Naive thymus-derived CD8-positive, alpha-beta T cell (primary cell): ENCODE results near the gene HIF1AN. TPM values are rescaled to one million over a fixed set of nuclear protein-coding genes. Genes with fewer than 3 reads are reported as not detected.
"Not testable (repeated sequence)": the region's sequence is repeated elsewhere in the genome, so short reads cannot be mapped to it uniquely, and the experiment has no call there.

Experiments
- ATAC-seq, 2 donors: fragments of 150-1000 bp; cut with Tn5 transposase in 1 of 2; sonication (Bioruptor Pico), chemical (Tn5 transposase) in 1 of 2; 1 replicate in 1 of 2; 2 replicates in 1 of 2; pipeline ENCODE4 v1.10.0; 2021; ENCODE audit warnings: mild to moderate bottlenecking in 2 of 2, moderate library complexity in 2 of 2
- POLR2A ChIA-PET: fragments of 350-600 bp; sonication (Branson Sonifier 250); formaldehyde crosslinking; loops from one replicate; lab custom pipeline; 2021; ENCODE audit warnings: antibody characterized with exemption; lab: Charles Lee
- DNase-seq, 10 donors: peaks; one replicate each; pipeline versions ENCODE4 v3.0.0 to v3.0.0-alpha.2; 2020 to 2022
- H3K27ac Mint-ChIP-seq, 10 donors: one replicate each; pipeline ENCODE4 v1.8.0; 2020 to 2022; ENCODE audit warnings: mild to moderate bottlenecking in 10 of 10, mixed read lengths in 10 of 10, moderate library complexity in 4 of 10, inconsistent platforms in 1 of 10
- H3K27me3 Mint-ChIP-seq, 5 donors: one replicate each; pipeline ENCODE4 v1.8.0; 2021 to 2022; ENCODE audit warnings: mixed read lengths in 5 of 5
- H3K36me3 Mint-ChIP-seq, 3 donors: one replicate each; pipeline ENCODE4 v1.8.0; 2020 to 2022; ENCODE audit warnings: mixed read lengths in 3 of 3, mild to moderate bottlenecking in 2 of 3, inconsistent platforms in 1 of 3
- H3K4me1 Mint-ChIP-seq, 4 donors: one replicate each; pipeline ENCODE4 v1.8.0; 2021 to 2022; ENCODE audit warnings: mixed read lengths in 4 of 4
- H3K4me3 Mint-ChIP-seq, 10 donors: one replicate each; pipeline ENCODE4 v1.8.0; 2020 to 2022; ENCODE audit warnings: mild to moderate bottlenecking in 10 of 10, mixed read lengths in 10 of 10, moderate library complexity in 6 of 10, inconsistent platforms in 1 of 10
- H3K9me3 Mint-ChIP-seq, 9 donors: one replicate each; pipeline ENCODE4 v1.8.0; 2020 to 2022; ENCODE audit warnings: mixed read lengths in 9 of 9, mild to moderate bottlenecking in 3 of 9, inconsistent platforms in 1 of 9, moderate library complexity in 1 of 9
- polyA plus RNA-seq, 3 donors: library from polyadenylated mRNA; unstranded; fragments of 300-500 nt; fragmentation: Illumina TruSeq; gene quantifications; one replicate each; pipeline ENCODE4 v1.2.3, GENCODE V29; 2021
- total RNA-seq, 8 experiments: library from RNA in 2 of 8; stranded (reverse) in 2 of 8; gene quantifications; one replicate each; pipeline ENCODE4 v1.2.3 and lab custom pipeline; 2021 to 2026

Gene HIF1AN
- total and polyA plus RNA-seq, 5 experiments from 2014 or later = 24.7 to 65.3 (median 28.6) TPM

GRCh38 chr10:100569687-100570481, 34.1 kb downstream of the HIF1AN start:
- DNase-seq = peak in 2 of 10 donors; percentile 13 to 15
- POLR2A ChIA-PET = interaction anchor here (0.5 kb wide), 1 partner anchor 34 kb away, joined by 5 read pairs; the partner anchor contains the start of gene HIF1AN
- H3K9me3 Mint-ChIP-seq = no peaks in the 10 kb centered on the region
- H3K27ac Mint-ChIP-seq = no peak overlapping the region
- H3K4me3 Mint-ChIP-seq = no peak overlapping the region
- H3K27me3 Mint-ChIP-seq = peaks cover 17 to 37% (median 31%) of the 10 kb centered on the region in 5 donors
- no peak for ATAC-seq
- H3K4me1 Mint-ChIP-seq = no peaks in the 10 kb centered on the region
- H3K36me3 Mint-ChIP-seq = peaks cover 0 to 3% (median 0%) of the 10 kb centered on the region in 3 donors

- no peak overlapping the region for H3K4me3 Mint-ChIP-seq
- ATAC-seq = no peak
- no peaks in the 10 kb centered on the region for H3K4me1 Mint-ChIP-seq
- no peaks in the 10 kb centered on the region for H3K9me3 Mint-ChIP-seq
- POLR2A ChIA-PET = no interaction called here
- no peak overlapping the region for H3K27ac Mint-ChIP-seq
- peaks cover 0 to 3% (median 0%) of the 10 kb centered on the region in 3 donors for H3K36me3 Mint-ChIP-seq
- peak in 1 of 10 donors; percentile 9 for DNase-seq
- peaks cover 20 to 35% (median 27%) of the 10 kb centered on the region in 5 donors for H3K27me3 Mint-ChIP-seq
Observed at GRCh38 chr10:100570506-100570905, 34.8 kb downstream of the HIF1AN start.

DNA sequence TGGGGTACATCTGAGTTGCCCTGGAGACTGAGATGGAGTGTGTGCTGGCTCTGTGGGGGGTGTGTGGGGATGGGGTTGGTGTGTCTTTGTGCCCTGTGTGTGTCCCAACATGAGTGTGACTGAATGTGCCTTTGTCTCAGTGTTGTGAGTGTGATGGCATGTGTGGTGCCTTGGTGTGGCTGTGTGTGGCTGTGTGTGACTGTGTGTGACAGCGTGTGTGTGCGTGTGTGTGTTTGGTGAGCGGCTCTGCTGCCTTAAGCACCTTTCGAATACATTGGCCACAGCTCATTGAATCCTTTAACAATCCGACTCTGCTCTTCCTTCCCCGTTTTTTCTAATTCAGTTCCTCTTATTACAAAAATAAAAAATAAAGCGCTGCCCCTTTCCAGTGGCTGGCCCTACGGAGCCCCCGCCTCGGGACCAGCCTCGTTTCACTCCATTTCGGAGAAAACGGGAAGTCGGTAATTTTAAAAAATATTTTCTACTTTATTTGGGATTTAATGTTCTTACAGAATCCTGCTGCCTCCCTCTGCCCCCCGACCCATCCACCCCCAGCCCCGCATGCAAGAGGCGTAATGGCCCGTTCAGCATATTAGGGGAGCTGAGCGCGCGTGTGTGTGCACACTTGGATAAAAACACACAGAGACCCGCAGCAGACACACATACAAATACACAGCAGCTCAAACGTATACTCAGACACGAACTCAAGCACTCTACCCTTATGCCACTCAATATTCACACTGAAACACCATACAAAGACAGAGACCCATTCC, 35.5 kb downstream of the HIF1AN start:
- POLR2A ChIA-PET = no interaction called here
- Mint-ChIP-seq H3K4me3 (no peak overlapping the region), H3K36me3 (peaks cover 0 to 3% (median 0%) of the 10 kb centered on the region in 3 donors), H3K4me1 (peaks cover 0 to 2% (median 0%) of the 10 kb centered on the region in 4 donors), H3K27ac (no peak overlapping the region), H3K9me3 (no peaks in the 10 kb centered on the region), H3K27me3 (peaks cover 26 to 33% (median 29%) of the 10 kb centered on the region in 5 donors)
- ATAC-seq (no peak), DNase-seq (no peak)

DNA sequence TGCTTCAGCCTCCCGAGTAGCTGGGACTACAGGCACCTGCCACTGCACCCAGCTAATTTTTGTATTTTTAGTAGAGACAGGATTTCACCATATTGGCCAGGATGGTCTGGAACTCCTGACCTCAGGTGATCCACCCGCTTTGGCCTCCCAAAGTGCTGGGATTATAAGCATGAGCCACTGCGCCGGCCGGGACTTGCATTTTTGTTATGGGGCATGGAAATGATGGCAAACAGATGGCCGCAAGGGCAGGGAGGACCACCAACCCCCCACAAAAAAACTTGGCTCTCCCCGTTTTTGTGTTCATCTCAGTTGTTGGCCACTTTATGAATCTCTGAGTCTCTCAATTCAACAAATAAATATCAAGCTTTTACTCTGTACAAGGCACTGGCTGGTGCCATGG, 39.4 kb downstream of the HIF1AN start:
- POLR2A ChIA-PET, H3K9me3 Mint-ChIP-seq, DNase-seq, H3K4me1 Mint-ChIP-seq, H3K27ac Mint-ChIP-seq, ATAC-seq, H3K36me3 Mint-ChIP-seq, H3K4me3 Mint-ChIP-seq: not testable (repeated sequence)
- H3K27me3 Mint-ChIP-seq = peaks cover 22 to 62% (median 42%) of the 10 kb centered on the region in 5 donors

GRCh38 chr10:100575585-100576281, 40.0 kb downstream of the HIF1AN start:
- H3K27me3 Mint-ChIP-seq = peaks cover 22 to 62% (median 42%) of the 10 kb centered on the region in 5 donors
- no peak for ATAC-seq
- peak in 1 of 10 donors; percentile 14 for DNase-seq
- no peak overlapping the region for H3K4me3 Mint-ChIP-seq
- no peak overlapping the region for H3K27ac Mint-ChIP-seq
- peaks cover 0 to 2% (median 0%) of the 10 kb centered on the region in 4 donors for H3K4me1 Mint-ChIP-seq
- POLR2A ChIA-PET = no interaction called here
- H3K9me3 Mint-ChIP-seq = no peaks in the 10 kb centered on the region
- H3K36me3 Mint-ChIP-seq = no peaks in the 10 kb centered on the region

GRCh38 chr10:100576282-100576635, 40.5 kb downstream of the HIF1AN start:
- no peaks in the 10 kb centered on the region for H3K9me3 Mint-ChIP-seq
- POLR2A ChIA-PET = no interaction called here
- peaks cover 0 to 2% (median 0%) of the 10 kb centered on the region in 4 donors for H3K4me1 Mint-ChIP-seq
- no peak overlapping the region for H3K4me3 Mint-ChIP-seq
- H3K36me3 Mint-ChIP-seq = no peaks in the 10 kb centered on the region
- H3K27ac Mint-ChIP-seq = no peak overlapping the region
- H3K27me3 Mint-ChIP-seq = peaks cover 22 to 62% (median 42%) of the 10 kb centered on the region in 5 donors
- peak in 1 of 10 donors; percentile 3 for DNase-seq
- no peak for ATAC-seq

GRCh38 chr10:100579261-100580090, 43.7 kb downstream of the HIF1AN start:
- H3K27ac Mint-ChIP-seq = no peak overlapping the region
- peaks cover 27 to 54% (median 32%) of the 10 kb centered on the region in 5 donors for H3K27me3 Mint-ChIP-seq
- H3K36me3 Mint-ChIP-seq = peaks cover 0 to 3% (median 0%) of the 10 kb centered on the region in 3 donors
- POLR2A ChIA-PET = no interaction called here
- ATAC-seq (no peak), DNase-seq (no peak)
- no peak overlapping the region for H3K4me3 Mint-ChIP-seq
- no peaks in the 10 kb centered on the region for H3K9me3 Mint-ChIP-seq
- H3K4me1 Mint-ChIP-seq = peaks cover 0 to 2% (median 0%) of the 10 kb centered on the region in 4 donors

DNA sequence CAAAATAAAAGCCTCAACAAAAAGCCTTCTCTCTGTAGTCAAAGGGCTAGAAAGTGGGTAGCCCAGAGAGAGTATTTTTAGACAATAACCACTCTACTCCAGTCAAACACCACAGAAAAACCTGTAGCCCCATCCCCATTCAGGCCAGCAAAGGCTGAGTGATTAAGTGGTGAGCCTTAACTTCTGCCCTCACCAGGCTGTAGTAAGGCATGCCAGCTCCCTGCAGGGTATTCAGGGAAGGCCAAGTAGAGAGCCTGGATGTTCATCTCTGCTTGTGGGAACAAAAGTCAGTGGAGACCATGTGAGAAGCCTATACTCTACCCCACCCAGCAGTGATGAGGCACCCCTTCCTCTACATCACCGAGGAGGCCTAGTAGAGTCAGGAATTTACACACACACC, 51.2 kb downstream of the HIF1AN start:
- peaks cover 0 to 20% (median 0%) of the 10 kb centered on the region in 3 donors for H3K36me3 Mint-ChIP-seq
- H3K4me1 Mint-ChIP-seq = no peaks in the 10 kb centered on the region
- DNase-seq = no peak
- POLR2A ChIA-PET = no interaction called here
- peaks cover 46 to 78% (median 63%) of the 10 kb centered on the region in 5 donors for H3K27me3 Mint-ChIP-seq
- H3K4me3 Mint-ChIP-seq = no peak overlapping the region
- ATAC-seq = no peak
- H3K9me3 Mint-ChIP-seq = peaks cover 5 to 27% (median 16%) of the 10 kb centered on the region in 9 donors
- no peak overlapping the region for H3K27ac Mint-ChIP-seq

- H3K4me1 Mint-ChIP-seq = no peaks in the 10 kb centered on the region
- no peak overlapping the region for H3K27ac Mint-ChIP-seq
- no peak for DNase-seq
- peaks cover 18 to 56% (median 33%) of the 10 kb centered on the region in 5 donors for H3K27me3 Mint-ChIP-seq
- peaks cover 0 to 2% (median 0%) of the 10 kb centered on the region in 9 donors for H3K9me3 Mint-ChIP-seq
- no peak for ATAC-seq
- no peaks in the 10 kb centered on the region for H3K36me3 Mint-ChIP-seq
- H3K4me3 Mint-ChIP-seq = no peak overlapping the region
- POLR2A ChIA-PET = no interaction called here
Observed at GRCh38 chr10:100598166-100598565, 62.4 kb downstream of the HIF1AN start.

GRCh38 chr10:100600218-100600617, 64.5 kb downstream of the HIF1AN start:
- DNase-seq (no peak), ATAC-seq (no peak)
- H3K36me3 Mint-ChIP-seq = peaks cover 0 to 3% (median 0%) of the 10 kb centered on the region in 3 donors
- no peaks in the 10 kb centered on the region for H3K4me1 Mint-ChIP-seq
- no peak overlapping the region for H3K27ac Mint-ChIP-seq
- POLR2A ChIA-PET = no interaction called here
- peaks cover 13 to 69% (median 33%) of the 10 kb centered on the region in 5 donors for H3K27me3 Mint-ChIP-seq
- H3K4me3 Mint-ChIP-seq = no peak overlapping the region
- peaks cover 0 to 5% (median 2%) of the 10 kb centered on the region in 9 donors for H3K9me3 Mint-ChIP-seq

DNA sequence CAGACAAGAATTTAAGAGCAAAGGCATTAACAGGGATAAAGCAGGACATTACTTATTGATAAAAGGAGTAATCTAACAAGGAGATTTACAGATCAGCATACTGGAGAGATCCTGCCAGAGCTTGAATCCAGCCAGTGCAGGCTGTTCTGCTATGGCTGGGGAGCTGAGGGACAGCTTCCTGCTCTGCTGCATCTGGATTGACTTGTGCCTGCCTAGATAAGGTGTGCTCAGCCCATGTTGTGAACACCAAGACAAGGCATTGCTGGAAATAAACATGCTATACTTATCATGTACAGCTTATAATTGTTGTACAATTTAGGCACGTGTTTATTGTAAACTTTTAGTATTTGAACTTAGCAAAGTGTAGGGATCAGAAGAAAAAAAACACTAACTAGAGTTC, 71.7 kb downstream of the HIF1AN start:
- ATAC-seq = no peak

More for the DNA sequence above, 71.7 kb downstream of the HIF1AN start:
- H3K27ac Mint-ChIP-seq = no peak overlapping the region
- POLR2A ChIA-PET = no interaction called here
- H3K36me3 Mint-ChIP-seq = peaks cover 0 to 6% (median 0%) of the 10 kb centered on the region in 3 donors
- no peak overlapping the region for H3K4me3 Mint-ChIP-seq
- no peak for DNase-seq
- H3K9me3 Mint-ChIP-seq = peaks cover 0 to 11% (median 6%) of the 10 kb centered on the region in 9 donors
- H3K4me1 Mint-ChIP-seq = no peaks in the 10 kb centered on the region
- peaks cover 21 to 65% (median 30%) of the 10 kb centered on the region in 5 donors for H3K27me3 Mint-ChIP-seq
